ENCODE measurements around the gene CNIH1.

Gene CNIH1

DNA sequence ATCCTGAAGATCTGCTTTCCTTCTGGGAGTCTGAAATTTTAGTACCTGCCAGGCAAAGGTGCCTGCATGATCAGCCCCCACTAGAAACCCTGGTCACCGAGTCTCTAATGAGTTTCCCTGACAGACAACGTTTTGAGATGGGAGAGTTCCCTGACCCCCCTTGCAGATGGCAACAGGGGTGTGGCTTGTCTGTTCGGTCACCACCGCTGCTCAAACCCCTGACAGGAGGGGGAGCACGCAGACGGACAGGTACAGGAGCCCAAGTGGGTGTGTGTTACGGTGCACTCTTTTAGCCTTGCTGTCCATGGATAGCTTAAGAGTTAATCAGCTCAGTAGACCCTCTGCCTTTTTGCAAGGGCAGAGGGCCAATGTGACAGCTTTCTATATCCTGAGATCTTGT, 63.7 kb downstream of the CNIH1 start:
- no peak for DNase-seq

DNA sequence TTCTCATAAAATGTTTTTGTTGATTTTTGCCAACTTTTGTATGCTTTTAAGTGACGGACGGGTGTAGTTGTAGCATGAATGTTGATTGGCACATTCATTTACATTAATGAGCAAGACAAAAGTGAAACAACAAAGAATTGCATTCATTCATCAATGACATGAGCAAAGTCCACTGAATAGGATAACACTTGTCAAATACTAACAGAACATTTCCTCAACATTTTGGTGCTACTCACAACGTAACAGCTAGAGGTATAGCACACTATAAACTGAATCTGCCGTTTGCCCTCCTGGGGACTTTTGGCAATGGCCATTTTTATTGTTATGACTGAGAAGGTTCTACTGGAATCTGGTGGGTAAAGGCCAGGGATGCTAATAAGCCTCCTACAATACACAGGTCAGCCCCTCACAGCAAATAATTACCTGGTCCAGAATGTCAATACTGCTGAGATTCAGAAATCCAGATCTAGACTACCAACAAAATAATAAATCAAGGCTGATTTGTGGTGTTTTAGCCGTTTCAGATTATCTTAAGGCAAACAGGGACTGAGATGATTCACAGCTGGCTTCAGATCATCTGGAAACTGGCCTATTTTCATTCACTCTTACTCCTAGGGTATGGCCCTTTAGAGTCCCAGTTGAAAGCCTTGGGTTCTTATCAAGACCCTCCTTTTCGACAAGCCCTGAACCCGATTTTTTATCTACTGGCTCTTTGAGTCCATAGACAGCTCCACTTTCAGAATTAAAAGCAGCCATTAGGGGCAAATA, 66.9 kb downstream of the CNIH1 start:
- DNase-seq = no peak

Data from central memory CD4-positive, alpha-beta T cell (primary cell).